Measurements from ENCODE around the gene IL36B. TPM values are rescaled to one million over a fixed set of nuclear protein-coding genes. Genes with fewer than 3 reads are reported as not detected.

Gene IL36B
- total RNA-seq, 4 donors from 2014 or later: not detected

- H3K4me3 ChIP-seq: no peak overlapping the region
- DNase-seq (ENCODE audit: low spot score in 2 of 2): no peak
- WGBS, 2 donors: 79 to 85% methylated on average over 8 of the region's 8 CpGs
- TF ChIP-seq POLR2A (IDR thresholded peaks at IDR 0.05): no peak
- no peak for TF ChIP-seq CTCF (IDR thresholded peaks at IDR 0.05)
- no peak for TF ChIP-seq EP300 (IDR thresholded peaks at IDR 0.05)
- no peak overlapping the region for H3K27ac ChIP-seq
- no peaks in the 10 kb centered on the region for H3K4me1 ChIP-seq
- H3K36me3 ChIP-seq: no peaks in the 10 kb centered on the region
- H3K27me3 ChIP-seq: no peaks in the 10 kb centered on the region
- no peaks in the 10 kb centered on the region for H3K9me3 ChIP-seq
These were observed 40.0 kb downstream of the IL36B start for GRCh38 chr2:113012436-113013335.

- no peaks in the 10 kb centered on the region for H3K9me3 ChIP-seq
- H3K27me3 ChIP-seq: no peaks in the 10 kb centered on the region
- no peaks in the 10 kb centered on the region for H3K4me1 ChIP-seq
- 93 to 100% methylated on average over 1 of the region's 1 CpG for WGBS, 2 donors
- no peak overlapping the region for H3K27ac ChIP-seq
- H3K4me3 ChIP-seq: no peak overlapping the region
- DNase-seq (ENCODE audit: low spot score in 2 of 2): no peak
- no peak for TF ChIP-seq EP300 (IDR thresholded peaks at IDR 0.05)
- TF ChIP-seq CTCF (IDR thresholded peaks at IDR 0.05): no peak
- no peak for TF ChIP-seq POLR2A (IDR thresholded peaks at IDR 0.05)
- no peaks in the 10 kb centered on the region for H3K36me3 ChIP-seq
These were observed 41.6 kb downstream of the IL36B start for GRCh38 chr2:113011108-113011507.

DNA sequence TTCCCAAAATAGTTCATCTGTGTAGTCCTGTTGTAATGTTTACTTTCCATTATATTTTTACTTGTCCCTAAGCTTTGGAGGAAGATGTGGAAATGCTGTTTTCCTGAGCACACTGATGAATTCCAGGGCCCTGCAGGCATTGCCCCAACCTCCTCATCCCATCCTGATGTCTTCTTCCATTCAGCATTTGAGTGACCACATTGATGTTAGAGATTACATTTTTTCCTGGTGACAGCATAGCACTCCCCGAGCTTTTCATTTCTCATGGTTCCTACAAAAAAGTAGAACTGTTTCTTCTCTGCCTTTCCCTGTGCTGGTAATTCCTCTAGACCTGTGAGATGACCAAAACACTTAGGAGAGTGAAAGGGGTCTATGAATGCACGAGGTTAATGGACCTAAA, 42.6 kb downstream of the IL36B start:
- Histone ChIP-seq H3K27ac (no peak overlapping the region), H3K36me3 (no peaks in the 10 kb centered on the region), H3K9me3 (no peaks in the 10 kb centered on the region), H3K4me1 (no peaks in the 10 kb centered on the region), H3K4me3 (no peak overlapping the region), H3K27me3 (no peaks in the 10 kb centered on the region)
- TF ChIP-seq POLR2A (IDR thresholded peaks at IDR 0.05) (no peak), EP300 (IDR thresholded peaks at IDR 0.05) (no peak), CTCF (IDR thresholded peaks at IDR 0.05) (no peak)
- no peak for DNase-seq (ENCODE audit: low spot score in 2 of 2)
- whole genome bisulfite sequencing, 2 donors: 24 to 43% methylated on average over 2 of the region's 2 CpGs

DNA sequence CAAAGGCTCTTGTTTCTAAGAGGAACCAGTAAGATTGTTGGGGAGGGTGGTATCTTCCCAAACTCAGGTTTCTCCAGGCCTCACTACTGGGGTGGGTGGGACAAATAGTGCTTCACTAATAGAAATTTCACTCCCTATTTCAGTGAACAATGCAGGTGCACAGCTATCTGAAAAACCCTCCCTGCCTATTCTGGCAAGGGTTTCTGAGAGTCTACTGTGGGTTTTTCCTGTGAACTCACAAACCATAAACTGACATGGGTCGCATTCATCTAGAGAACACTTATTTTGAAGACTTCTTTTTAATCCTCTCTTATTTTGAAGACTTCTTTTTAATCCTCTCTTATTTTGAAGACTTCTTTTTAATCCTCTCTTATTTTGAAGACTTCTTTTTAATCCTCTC, 43.0 kb downstream of the IL36B start:
- no peaks in the 10 kb centered on the region for H3K4me1 ChIP-seq
- H3K4me3 ChIP-seq: no peak overlapping the region
- DNase-seq (ENCODE audit: low spot score in 2 of 2): no peak
- H3K27ac ChIP-seq: no peak overlapping the region
- TF ChIP-seq POLR2A (IDR thresholded peaks at IDR 0.05) (no peak), EP300 (IDR thresholded peaks at IDR 0.05) (no peak), CTCF (IDR thresholded peaks at IDR 0.05) (no peak)
- no peaks in the 10 kb centered on the region for H3K27me3 ChIP-seq
- WGBS, 2 donors: 62 to 66% methylated on average over 1 of the region's 1 CpG
- no peaks in the 10 kb centered on the region for H3K36me3 ChIP-seq
- H3K9me3 ChIP-seq: no peaks in the 10 kb centered on the region

DNA sequence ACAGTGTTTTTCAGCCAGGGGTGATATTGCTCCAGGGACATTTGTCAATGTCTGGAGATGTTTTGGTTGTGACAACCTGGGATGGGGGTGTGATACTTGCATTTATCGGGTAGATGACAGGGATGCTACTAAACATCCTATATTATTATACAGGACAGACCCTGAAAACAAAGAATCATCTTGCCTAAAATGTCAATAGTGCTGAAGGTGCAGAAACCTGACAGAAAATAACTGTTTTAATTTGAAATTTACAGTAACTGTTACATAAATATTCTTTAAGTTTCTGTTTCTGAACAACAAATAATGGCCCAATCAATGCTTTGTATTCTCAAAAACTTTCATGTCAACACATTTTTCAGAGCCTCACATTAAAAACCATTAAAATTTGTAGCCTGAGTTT, 45.4 kb downstream of the IL36B start:
- no peak for TF ChIP-seq CTCF (IDR thresholded peaks at IDR 0.05)
- no peak for TF ChIP-seq EP300 (IDR thresholded peaks at IDR 0.05)
- no peak for TF ChIP-seq POLR2A (IDR thresholded peaks at IDR 0.05)
- Histone ChIP-seq H3K36me3 (no peaks in the 10 kb centered on the region), H3K27me3 (no peaks in the 10 kb centered on the region), H3K4me1 (no peaks in the 10 kb centered on the region), H3K9me3 (no peaks in the 10 kb centered on the region), H3K27ac (no peak overlapping the region), H3K4me3 (no peak overlapping the region)
- no peak for DNase-seq (ENCODE audit: low spot score in 2 of 2)
- WGBS, 2 donors: 91 to 94% methylated on average over 1 of the region's 1 CpG
